Stimulated activated CD4-positive, alpha-beta T cell treated with anti-CD3 and anti-CD28 coated beads, TNF-alpha, amount 100 ng/mL, for 1 hour (primary cell): ENCODE measurements around the gene ATF1.
"Not testable (repeated sequence)": the region's sequence is repeated elsewhere in the genome, so short reads cannot be mapped to it uniquely, and the experiment has no call there.

Experiments used
- DNase-seq, 3 donors: peaks; one replicate each; pipeline ENCODE4 v3.0.0-alpha.2; 2020; ENCODE audit warnings: low read depth in 3 of 3, low spot score in 1 of 3

Gene ATF1

DNA sequence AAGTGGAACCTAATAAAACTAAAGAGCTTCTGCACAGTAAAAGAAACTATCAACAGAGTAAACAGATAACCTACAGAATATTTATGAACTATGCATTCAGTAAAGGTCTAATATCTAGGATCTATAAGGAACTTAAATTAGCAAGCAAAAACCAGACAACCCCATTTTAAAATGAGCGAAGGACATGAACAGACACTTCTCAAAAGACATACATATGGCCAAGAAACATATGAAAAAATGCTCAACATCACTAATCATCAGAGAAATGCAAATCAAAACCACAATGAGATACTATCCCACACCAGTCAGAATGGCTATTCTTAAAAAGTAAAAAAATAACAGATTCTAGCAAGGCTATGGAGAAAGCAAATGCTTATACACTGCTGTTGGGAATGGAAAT lies 91.3 kb downstream of the ATF1 start:
- DNase-seq: not testable (repeated sequence)

DNA sequence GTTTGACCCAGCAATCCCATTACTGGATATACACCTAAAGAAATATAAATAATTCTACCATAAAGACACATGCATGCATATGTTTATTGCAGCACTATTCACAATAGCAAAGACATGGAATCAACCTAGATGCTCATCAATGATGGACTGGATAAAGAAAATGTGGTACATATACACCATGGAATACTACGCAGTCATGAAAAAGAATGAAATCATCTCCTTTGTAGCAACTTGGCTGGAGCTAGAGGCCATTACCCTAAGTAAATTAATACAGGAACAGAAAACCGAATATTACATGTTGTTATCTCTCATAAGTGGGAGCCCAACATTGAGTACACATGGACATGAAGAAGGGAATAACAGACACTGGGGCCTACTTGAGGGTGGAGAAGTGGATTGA lies 91.8 kb downstream of the ATF1 start:
- not testable (repeated sequence) for DNase-seq

GRCh38 chr12:50859621-50860310 lies 95.9 kb downstream of the ATF1 start:
- DNase-seq: no peak

DNA sequence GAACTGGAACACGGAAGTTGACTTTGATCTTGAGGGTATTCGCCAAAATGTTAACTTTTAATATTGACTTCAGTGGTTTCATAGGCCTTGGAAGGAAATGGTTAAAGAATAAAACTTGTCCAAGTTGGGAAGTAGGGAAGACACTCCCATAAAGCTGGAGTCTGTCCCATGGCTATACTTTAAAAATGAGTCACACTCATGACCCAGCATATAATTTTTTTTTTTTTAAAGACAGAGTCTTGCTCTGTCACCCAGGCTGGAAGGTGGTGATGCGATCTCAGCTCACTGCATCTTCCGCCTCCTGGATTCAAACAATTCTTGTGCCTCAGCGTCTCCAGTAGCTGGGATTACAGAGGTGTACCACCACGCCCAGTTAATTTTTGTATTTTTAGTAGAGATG lies 98.4 kb downstream of the ATF1 start:
- no peak for DNase-seq

- no peak for DNase-seq
Observed at GRCh38 chr12:50865266-50865665, 101.4 kb downstream of the ATF1 start.

GRCh38 chr12:50868881-50869280 lies 105.0 kb downstream of the ATF1 start:
- not testable (repeated sequence) for DNase-seq
